GM23338 (cell line): Measurements from ENCODE around the gene NPAS3. TPM values are rescaled to one million over a fixed set of nuclear protein-coding genes. Genes with fewer than 3 reads are reported as not detected.

ENCODE experiments used
- ATAC-seq: fragments of 200-7000 bp; cut with Tn5 transposase; 3 replicates; pipeline ENCODE4 v1.9.1; 2020
- DNase-seq: peaks from one replicate; pipeline ENCODE4 v3.0.0-alpha.2; 2015; ENCODE audit warnings: low spot score
- H2AFZ ChIP-seq: fragments of 200-600 bp; sonication (generic); 2 replicates; pipeline ENCODE4 v1.8.0; 2016; ENCODE audit warnings: antibody characterized with exemption, mild to moderate bottlenecking, moderate library complexity
- H3F3A ChIP-seq: fragments of 200-600 bp; sonication (generic); replicated peaks from 2 replicates; pipeline ENCODE4 v1.8.0; 2017; ENCODE audit warnings: antibody characterized with exemption, mixed run types, low read depth
- H3K27ac ChIP-seq: fragments of 200-600 bp; sonication (generic); 2 replicates; pipeline ENCODE4 v1.6.1; 2016; ENCODE audit warnings: low read depth
- H3K27me3 ChIP-seq: fragments of 200-600 bp; sonication (generic); 2 replicates; pipeline ENCODE4 v1.8.0; 2016; ENCODE audit warnings: mild to moderate bottlenecking, mixed run types, moderate library complexity; ENCODE audit not compliant: insufficient read depth
- H3K36me3 ChIP-seq: fragments of 200-600 bp; sonication (generic); 2 replicates; pipeline ENCODE4 v1.8.0; 2016; ENCODE audit warnings: mild to moderate bottlenecking; ENCODE audit not compliant: insufficient read depth
- H3K4me1 ChIP-seq: fragments of 200-600 bp; sonication (generic); 2 replicates; pipeline ENCODE4 v1.8.0; 2016; ENCODE audit warnings: mild to moderate bottlenecking, moderate library complexity; ENCODE audit not compliant: insufficient read depth
- H3K4me2 ChIP-seq: fragments of 200-600 bp; sonication (generic); 2 replicates; pipeline ENCODE4 v1.7.1; 2017; ENCODE audit warnings: mixed run types
- H3K4me3 ChIP-seq: fragments of 200-600 bp; sonication (generic); 2 replicates; pipeline ENCODE4 v1.6.1; 2016; ENCODE audit warnings: mixed run types
- H3K79me2 ChIP-seq: fragments of 200-600 bp; sonication (generic); replicated peaks from 2 replicates; pipeline ENCODE4 v1.8.0; 2017; ENCODE audit warnings: mild to moderate bottlenecking; ENCODE audit not compliant: insufficient read depth
- H3K9me2 ChIP-seq: fragments of 200-600 bp; sonication (generic); 2 replicates; pipeline ENCODE4 v1.8.0; 2017; ENCODE audit not compliant: insufficient read depth
- H4K20me1 ChIP-seq: fragments of 200-600 bp; sonication (generic); replicated peaks from 2 replicates; pipeline ENCODE4 v1.8.0; 2017; ENCODE audit warnings: mild to moderate bottlenecking; ENCODE audit not compliant: insufficient read depth
- H3K27ac Mint-ChIP-seq: 2 replicates; pipeline ENCODE4 v1.8.0; 2020; ENCODE audit warnings: inconsistent platforms, mild to moderate bottlenecking, moderate library complexity, mixed read lengths
- H3K27me3 Mint-ChIP-seq: 3 replicates; pipeline ENCODE4 v1.8.0; 2022; ENCODE audit warnings: low read depth, mild to moderate bottlenecking, moderate library complexity, mixed read lengths, inconsistent platforms; ENCODE audit not compliant: insufficient read depth, poor library complexity
- H3K36me3 Mint-ChIP-seq: 3 replicates; pipeline ENCODE4 v1.8.0; 2021; ENCODE audit warnings: low read depth, mild to moderate bottlenecking, inconsistent platforms, moderate library complexity, mixed read lengths
- H3K4me1 Mint-ChIP-seq: 3 replicates; pipeline ENCODE4 v1.8.0; 2020; ENCODE audit warnings: mild to moderate bottlenecking, inconsistent platforms, mixed read lengths
- H3K4me3 Mint-ChIP-seq: 3 replicates; pipeline ENCODE4 v1.8.0; 2021; ENCODE audit warnings: moderate library complexity, mild to moderate bottlenecking, inconsistent platforms, mixed read lengths
- H3K9me3 Mint-ChIP-seq: 3 replicates; pipeline ENCODE4 v1.8.0; 2020; ENCODE audit warnings: moderate library complexity, mild to moderate bottlenecking, inconsistent platforms, mixed read lengths
- CREB1 ChIP-seq: fragments of 250-450 bp; sonication (Bioruptor Pico); IDR thresholded peaks from 2 replicates; pipeline ENCODE4 v1.5.0; 2020; ENCODE audit warnings: low read depth, mild to moderate bottlenecking, moderate library complexity
- ETS1 ChIP-seq: IDR thresholded peaks from 2 replicates; pipeline ENCODE4 v1.6.1; 2016; ENCODE audit warnings: antibody characterized with exemption
- EZH2 ChIP-seq: fragments of 200-600 bp; sonication (generic); IDR thresholded peaks from one replicate; pipeline ENCODE4 v1.8.0; 2017; ENCODE audit warnings: antibody characterized with exemption, mild to moderate bottlenecking, low read depth; ENCODE audit not compliant: unreplicated experiment
- EZH2phosphoT487 ChIP-seq: fragments of 200-600 bp; sonication (generic); IDR thresholded peaks from one replicate; pipeline ENCODE4 v1.8.1; 2018; ENCODE audit warnings: antibody characterized with exemption; ENCODE audit not compliant: unreplicated experiment
- JUNB ChIP-seq: IDR thresholded peaks from one replicate; pipeline ENCODE4 v1.6.1; 2016; ENCODE audit warnings: antibody characterized with exemption; ENCODE audit not compliant: unreplicated experiment
- POLR2AphosphoS5 ChIP-seq: IDR thresholded peaks from 2 replicates; pipeline ENCODE4 v1.6.1; 2016; ENCODE audit warnings: antibody characterized with exemption, low read depth
- REST ChIP-seq: IDR thresholded peaks from one replicate; pipeline ENCODE4 v1.6.1; 2018; ENCODE audit warnings: antibody characterized with exemption; ENCODE audit not compliant: unreplicated experiment
- STAT1 ChIP-seq: IDR thresholded peaks from one replicate; pipeline ENCODE4 v1.6.1; 2016; ENCODE audit warnings: antibody characterized with exemption; ENCODE audit not compliant: unreplicated experiment
- ZNF114 ChIP-seq: fragments of 250-450 bp; sonication (Bioruptor Pico); IDR thresholded peaks from 2 replicates; pipeline ENCODE4 v1.5.0; 2020; ENCODE audit warnings: mild to moderate bottlenecking, moderate library complexity
- ZNF462 ChIP-seq: fragments of 250-450 bp; sonication (Bioruptor Pico); IDR thresholded peaks from 2 replicates; pipeline ENCODE4 v1.5.0; 2020; ENCODE audit warnings: mild to moderate bottlenecking, moderate library complexity
- polyA plus RNA-seq: library from polyadenylated mRNA; unstranded; fragments of >200 nt; fragmentation: Nextera tagmentation; extraction: Ambion mirVana; gene quantifications from 2 replicates; pipeline ENCODE4 v1.2.1, GENCODE V29; 2016
- total RNA-seq: library from RNA; depleted of rRNA; stranded (reverse); fragments of >200 nt; shearing (Covaris generic); gene quantifications from 2 replicates; pipeline ENCODE4 v1.2.3, GENCODE V29; 2014

NPAS3 gene
- total and polyA plus RNA-seq, 2 experiments from 2014 or later = 0.17 to 0.19 TPM

- Mint-ChIP-seq H3K9me3 (no peaks in the 10 kb centered on the region), H3K27ac (no peak overlapping the region), H3K36me3 (no peaks in the 10 kb centered on the region), H3K4me1 (peaks cover 2% of the 10 kb centered on the region; the same call in 1 of the 3 replicates), H3K27me3 (no peaks in the 10 kb centered on the region), H3K4me3 (no peak overlapping the region)
- no peaks in the 10 kb centered on the region for H3K9me2 ChIP-seq
- TF ChIP-seq ETS1 (no peak), CREB1 (CRISPR knock-in tag) (no peak), ZNF114 (CRISPR knock-in tag) (no peak), JUNB (no peak), REST (no peak), STAT1 (no peak), POLR2AphosphoS5 (no peak), ZNF462 (no peak), EZH2phosphoT487 (no peak), EZH2 (no peak)
- H4K20me1 ChIP-seq = no peaks in the 10 kb centered on the region
- H3K4me1 ChIP-seq = no peaks in the 10 kb centered on the region
- H3K27ac ChIP-seq = no peak overlapping the region
- H3K79me2 ChIP-seq = no peaks in the 10 kb centered on the region
- H2AFZ ChIP-seq = no peak overlapping the region
- no peak overlapping the region for H3K4me3 ChIP-seq
- no peak overlapping the region for H3K4me2 ChIP-seq
- ATAC-seq (no peak), DNase-seq (no peak)
- no peaks in the 10 kb centered on the region for H3K36me3 ChIP-seq
- no peaks in the 10 kb centered on the region for H3K27me3 ChIP-seq
- H3F3A ChIP-seq = no peaks in the 10 kb centered on the region
Observed at GRCh38 chr14:33505266-33505962, 566.7 kb downstream of the NPAS3 start.
